HepG2 (cell line): ENCODE measurements around the gene ADIRF. TPM values are rescaled to one million over a fixed set of nuclear protein-coding genes. Genes with fewer than 3 reads are reported as not detected.
"Not testable (repeated sequence)": the region's sequence is repeated elsewhere in the genome, so short reads cannot be mapped to it uniquely, and the experiment has no call there.

ENCODE experiments used
- ATAC-seq: fragments of 200-7000 bp; cut with Tn5 transposase; 3 replicates; pipeline ENCODE4 v1.9.1; 2020; ENCODE audit warnings: mild to moderate bottlenecking, moderate library complexity
- BruUV-seq: library from RNA; stranded (reverse); fragments of 400-500 nt; replicated peaks from 2 replicates; lab custom pipeline; 2021; lab: Mats Ljungman, UMichigan
- CTCF ChIA-PET: fragments of 300-600 bp; formaldehyde crosslinking; extraction: SDS; loops from one replicate; lab custom pipeline; 2021; ENCODE audit warnings: low total read pairs, inconsistent platforms, low intra/inter-chr PET ratio; lab: Yijun Ruan, JAX
- POLR2A ChIA-PET: fragments of 350-600 bp; sonication (Branson Sonifier 250); formaldehyde crosslinking; loops from one replicate; lab custom pipeline; 2020; ENCODE audit warnings: antibody characterized with exemption, inconsistent platforms; lab: Yijun Ruan, JAX
- DNase-seq: peaks from one replicate; pipeline ENCODE4 v3.0.0-alpha.2; 2015; ENCODE audit warnings: low spot score
- FAIRE-seq: peaks from 3 replicates; lab custom pipeline; 2011; peaks lifted over from hg19 to GRCh38; lab: Jason Lieb, UNC
- H2AFZ ChIP-seq: one replicate; pipeline ENCODE4 v1.6.1; 2011; ENCODE audit warnings: low read length, inconsistent platforms
- H3K27ac ChIP-seq: fragments of 300-600 bp; 3 replicates; pipeline ENCODE4 v1.8.0; 2011; ENCODE audit warnings: mixed run types, mild to moderate bottlenecking, mixed read lengths, low read length, inconsistent platforms; ENCODE audit not compliant: insufficient read depth; ENCODE audit errors: extremely low read length
- H3K27me3 ChIP-seq, 2 experiments: fragments of 200-600 bp in 1 of 2; 2 replicates in 1 of 2; 3 replicates in 1 of 2; pipeline versions ENCODE4 v1.6.0 to v1.8.0; 2011; ENCODE audit warnings: low read length in 2 of 2, mild to moderate bottlenecking in 2 of 2, moderate library complexity in 2 of 2, inconsistent platforms in 1 of 2; ENCODE audit not compliant: insufficient read depth in 2 of 2, control insufficient read depth in 1 of 2
- H3K36me3 ChIP-seq, 2 experiments: fragments of 200-600 bp in 1 of 2; replicated peaks in 1 of 2; 2 replicates in 1 of 2; 3 replicates in 1 of 2; pipeline versions ENCODE4 v1.5.1 to v1.8.0; 2011; ENCODE audit warnings: low read length in 2 of 2, inconsistent platforms in 1 of 2; ENCODE audit not compliant: insufficient read depth in 2 of 2, control insufficient read depth in 1 of 2
- H3K4me1 ChIP-seq: 2 replicates; pipeline ENCODE4 v1.5.1; 2012; ENCODE audit warnings: low read length, inconsistent platforms; ENCODE audit not compliant: insufficient read depth
- H3K4me2 ChIP-seq: 2 replicates; pipeline ENCODE4 v1.6.0; 2011; ENCODE audit warnings: low read depth, low read length, inconsistent platforms
- H3K4me3 ChIP-seq, 3 experiments: fragments of 200-600 bp in 1 of 3; sonication (generic), shearing (Covaris generic) in 1 of 3; replicated peaks in 1 of 3; 2 replicates each; pipeline ENCODE4 v1.5.1; 2011 to 2016; ENCODE audit warnings: low read length in 3 of 3, inconsistent platforms in 2 of 3, low read depth in 2 of 3, mild to moderate bottlenecking in 2 of 3, control low read depth in 1 of 3, mixed read lengths in 1 of 3; ENCODE audit not compliant: insufficient read depth in 1 of 3
- H3K79me2 ChIP-seq: one replicate; pipeline ENCODE4 v1.6.1; 2011; ENCODE audit warnings: low read length, inconsistent platforms; ENCODE audit not compliant: insufficient read depth
- H3K9ac ChIP-seq: 2 replicates; pipeline ENCODE4 v1.6.0; 2011; ENCODE audit warnings: mild to moderate bottlenecking, low read depth, low read length, inconsistent platforms; ENCODE audit not compliant: insufficient read depth
- H3K9me3 ChIP-seq: 2 replicates; pipeline ENCODE4 v1.5.1; 2012; ENCODE audit warnings: mild to moderate bottlenecking, low read length
- H4K20me1 ChIP-seq: 2 replicates; pipeline ENCODE4 v1.6.0; 2011; ENCODE audit warnings: inconsistent platforms, mild to moderate bottlenecking, low read length, moderate library complexity; ENCODE audit not compliant: insufficient read depth
- ZNF12 ChIP-seq: sonication (generic); formaldehyde crosslinking; IDR thresholded peaks from 2 replicates; pipeline ENCODE4 v1.5.0; 2020; ENCODE audit warnings: missing genetic modification reagents
- WGBS: methylation state at CpG from one replicate; pipeline ENCODE4 v1.1.6; 2017; ENCODE audit warnings: low lambda C conversion rate; 5-methylcytosine and 5-hydroxymethylcytosine counted together
- in situ Hi-C: cut with HindIII; loops from 2 replicates; pipeline ENCODE4 v1.10.0; 2017; ENCODE audit warnings: low pct_unique_long_range_greater_than_20kb; ENCODE audit not compliant: extremely low pct_ligation_motif_present
- intact Hi-C: fragments of 100-400 bp; cut with micrococcal nuclease; formaldehyde crosslinking; loops from one replicate; pipeline ENCODE4 v1.10.0; 2022; ENCODE audit not compliant: unreplicated experiment
- polyA plus RNA-seq, 8 experiments: library from polyadenylated mRNA; depleted of rRNA in 3 of 8; stranded (reverse) in 7 of 8; unstranded in 1 of 8; fragments of >200 nt; fragmentation: Illumina TruSeq in 4 of 8; extraction: Trizol in 4 of 8; gene quantifications; 2 replicates each; pipeline versions ENCODE4 v1.2.1 to v1.2.3, GENCODE V29; 2011 to 2016; ENCODE audit warnings: low read depth in 4 of 8, missing spikeins in 1 of 8, mixed read lengths in 1 of 8; ENCODE audit not compliant: insufficient read depth in 1 of 8
- total RNA-seq, 5 experiments: library from RNA; depleted of rRNA; stranded (reverse); fragments of >200 nt; fragmentation: Illumina TruSeq; extraction: Trizol; gene quantifications; 2 replicates each; pipeline ENCODE4 v1.2.3, GENCODE V29; 2016; ENCODE audit warnings: low read depth in 1 of 5

The ADIRF gene
- total and polyA plus RNA-seq, 2 of the 13 experiments (the other 11 are each of a cell fraction or from before 2014, with no cell fraction given): 0.13 to 0.40 TPM

GRCh38 chr10:87007674-87008073 lies 39.4 kb downstream of the ADIRF start:
- H4K20me1 ChIP-seq, CTCF ChIA-PET, H3K4me3 ChIP-seq, H3K4me2 ChIP-seq, H3K27ac ChIP-seq, H3K79me2 ChIP-seq, H3K9me3 ChIP-seq, H3K9ac ChIP-seq, intact Hi-C loops, FAIRE-seq, in situ Hi-C loops, POLR2A ChIA-PET, H3K36me3 ChIP-seq, H3K4me1 ChIP-seq, BruUV-seq, H2AFZ ChIP-seq, H3K27me3 ChIP-seq, ATAC-seq, DNase-seq: not testable (repeated sequence)
- peak; percentile 93 for TF ChIP-seq ZNF12 (CRISPR knock-in tag)
- 1% methylated on average over 6 of the region's 6 CpGs for WGBS

- H3K9me3 ChIP-seq, H2AFZ ChIP-seq, intact Hi-C loops, CTCF ChIA-PET, DNase-seq, H3K27me3 ChIP-seq, H3K4me2 ChIP-seq, H4K20me1 ChIP-seq, BruUV-seq, H3K27ac ChIP-seq, H3K79me2 ChIP-seq, H3K4me3 ChIP-seq, ATAC-seq, in situ Hi-C loops, POLR2A ChIA-PET, FAIRE-seq, H3K36me3 ChIP-seq, H3K9ac ChIP-seq, H3K4me1 ChIP-seq: not testable (repeated sequence)
- 89% methylated on average over 7 of the region's 7 CpGs for WGBS
Observed at GRCh38 chr10:87008303-87008702, 40.0 kb downstream of the ADIRF start.

- POLR2A ChIA-PET, H3K4me1 ChIP-seq, H3K4me2 ChIP-seq, H3K9ac ChIP-seq, H4K20me1 ChIP-seq, intact Hi-C loops, CTCF ChIA-PET, FAIRE-seq, H3K27ac ChIP-seq, DNase-seq, H3K79me2 ChIP-seq, H3K4me3 ChIP-seq, ATAC-seq, BruUV-seq, H3K27me3 ChIP-seq, H2AFZ ChIP-seq, in situ Hi-C loops, H3K9me3 ChIP-seq, H3K36me3 ChIP-seq: not testable (repeated sequence)
- 76% methylated on average over 11 of the region's 18 CpGs for WGBS
Observed at GRCh38 chr10:87009134-87009696, 40.9 kb downstream of the ADIRF start.

- H4K20me1 ChIP-seq, ATAC-seq, H3K79me2 ChIP-seq, H3K36me3 ChIP-seq, H3K9ac ChIP-seq, H3K27me3 ChIP-seq, H3K4me3 ChIP-seq, FAIRE-seq, H3K27ac ChIP-seq, DNase-seq, H2AFZ ChIP-seq, CTCF ChIA-PET, POLR2A ChIA-PET, BruUV-seq, H3K9me3 ChIP-seq, H3K4me2 ChIP-seq, intact Hi-C loops, H3K4me1 ChIP-seq, in situ Hi-C loops: not testable (repeated sequence)
- WGBS: 1% methylated on average over 3 of the region's 3 CpGs
Observed at GRCh38 chr10:87013528-87013927, 45.2 kb downstream of the ADIRF start.
